Upper lobe of left lung (tissue), 6 donors: ENCODE measurements around the gene MRPL11. TPM values are rescaled to one million over a fixed set of nuclear protein-coding genes. Genes with fewer than 3 reads are reported as not detected.

Source experiments
- ATAC-seq, 2 donors: fragments of 200-7000 bp; cut with Tn5 transposase; one replicate each; pipeline ENCODE4 v1.9.1; 2022; ENCODE audit warnings: mild to moderate bottlenecking in 2 of 2, moderate library complexity in 2 of 2; ENCODE audit not compliant: low FRiP score in 2 of 2
- DNase-seq, 2 donors: peaks; one replicate each; pipeline ENCODE4 v3.0.0-alpha.2; 2019 to 2020
- H3K27ac ChIP-seq, 4 donors: fragments of 200-600 bp; sonication (generic); one replicate each; pipeline ENCODE4 v1.5.1; 2016 to 2019
- H3K27me3 ChIP-seq, 4 donors: fragments of 200-600 bp; sonication (generic); one replicate each; pipeline ENCODE4 v1.5.1; 2017 to 2019
- H3K36me3 ChIP-seq, 4 donors: fragments of 200-600 bp; sonication (generic); one replicate each; pipeline ENCODE4 v1.5.1; 2016 to 2019
- H3K4me1 ChIP-seq, 4 donors: fragments of 200-600 bp; sonication (generic); one replicate each; pipeline ENCODE4 v1.5.1; 2018 to 2019
- H3K4me3 ChIP-seq, 4 donors: fragments of 200-600 bp; sonication (generic); one replicate each; pipeline ENCODE4 v1.5.1; 2017 to 2019; ENCODE audit warnings: mild to moderate bottlenecking in 2 of 4, moderate library complexity in 1 of 4
- H3K9me3 ChIP-seq, 4 donors: fragments of 200-600 bp; sonication (generic); one replicate each; pipeline ENCODE4 v1.5.1; 2018 to 2019
- EP300 ChIP-seq, 4 donors: sonication (generic); formaldehyde crosslinking; IDR thresholded peaks; one replicate each; pipeline ENCODE4 v1.5.1; 2017; ENCODE audit warnings: antibody characterized with exemption in 4 of 4, control low read depth in 2 of 4
- POLR2A ChIP-seq, 4 donors: fragments of 450-650 bp; IDR thresholded peaks; one replicate each; pipeline ENCODE4 v1.5.1; 2016 to 2017; ENCODE audit warnings: antibody characterized with exemption in 4 of 4, mild to moderate bottlenecking in 2 of 4
- POLR2AphosphoS5 ChIP-seq, 2 donors: sonication (generic); formaldehyde crosslinking; IDR thresholded peaks; one replicate each; pipeline ENCODE4 v1.5.1; 2017; ENCODE audit warnings: antibody characterized with exemption in 2 of 2
- WGBS, 2 donors: methylation state at CpG; one replicate each; pipeline ENCODE4 v1.1.5; 2017 to 2018; 5-methylcytosine and 5-hydroxymethylcytosine counted together
- total RNA-seq, 6 donors: library from RNA; depleted of rRNA in 4 of 6; stranded (reverse); fragments of >200 nt in 4 of 6; gene quantifications; one replicate each; pipeline versions ENCODE4 v1.1.0 to v1.2.1, GENCODE V29; 2016 to 2021
- TF ChIP-seq, protein P1 (sequence below), 6 experiments: fragments of 450-650 bp in 4 of 6; fragments of 200-600 bp in 2 of 6; sonication (generic) in 2 of 6; IDR thresholded peaks; one replicate each; pipeline ENCODE4 v1.5.1; 2016 to 2019; ENCODE audit warnings: antibody characterized with exemption in 6 of 6
- donor health status: DM: no; HTN: no; CAD: no; lungs with moderate emphysema.
- donor health status: DM: no; HTN: yes; CAD: no; lungs with severe emphysema.

The MRPL11 gene
- total RNA-seq, 6 donors from 2014 or later: 25.3 to 44.8 (median 33.0) TPM

DNA sequence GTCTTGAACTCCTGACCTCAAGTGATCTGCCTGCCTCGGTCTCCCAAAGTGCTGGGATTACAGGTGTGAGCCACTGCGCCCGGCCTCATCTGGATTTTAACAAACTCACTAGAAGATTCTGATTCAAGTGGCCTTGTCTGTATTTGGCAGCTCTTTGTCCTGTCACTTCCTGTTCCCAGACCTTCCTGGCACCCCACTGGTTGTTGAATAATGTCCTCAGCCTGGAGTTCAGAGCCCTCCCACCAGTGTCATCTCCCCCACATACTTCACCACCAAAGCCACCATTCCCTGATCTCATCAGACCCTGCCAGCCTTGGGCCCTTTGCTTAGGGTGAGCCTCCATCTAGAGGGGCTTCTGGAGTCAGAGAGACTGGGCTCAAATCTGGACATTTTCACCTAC lies 31.4 kb upstream of the MRPL11 start:
- H3K4me3 ChIP-seq: no peak overlapping the region
- peaks cover 10 to 23% (median 15%) of the 10 kb centered on the region in 4 donors for H3K4me1 ChIP-seq
- DNase-seq (no peak), ATAC-seq (no peak)
- no peaks in the 10 kb centered on the region for H3K9me3 ChIP-seq
- no peaks in the 10 kb centered on the region for H3K27me3 ChIP-seq
- no peak for TF ChIP-seq POLR2A (IDR thresholded peaks at IDR 0.05)
- no peak for TF ChIP-seq POLR2AphosphoS5 (IDR thresholded peaks at IDR 0.05)
- TF ChIP-seq, protein P1, sequence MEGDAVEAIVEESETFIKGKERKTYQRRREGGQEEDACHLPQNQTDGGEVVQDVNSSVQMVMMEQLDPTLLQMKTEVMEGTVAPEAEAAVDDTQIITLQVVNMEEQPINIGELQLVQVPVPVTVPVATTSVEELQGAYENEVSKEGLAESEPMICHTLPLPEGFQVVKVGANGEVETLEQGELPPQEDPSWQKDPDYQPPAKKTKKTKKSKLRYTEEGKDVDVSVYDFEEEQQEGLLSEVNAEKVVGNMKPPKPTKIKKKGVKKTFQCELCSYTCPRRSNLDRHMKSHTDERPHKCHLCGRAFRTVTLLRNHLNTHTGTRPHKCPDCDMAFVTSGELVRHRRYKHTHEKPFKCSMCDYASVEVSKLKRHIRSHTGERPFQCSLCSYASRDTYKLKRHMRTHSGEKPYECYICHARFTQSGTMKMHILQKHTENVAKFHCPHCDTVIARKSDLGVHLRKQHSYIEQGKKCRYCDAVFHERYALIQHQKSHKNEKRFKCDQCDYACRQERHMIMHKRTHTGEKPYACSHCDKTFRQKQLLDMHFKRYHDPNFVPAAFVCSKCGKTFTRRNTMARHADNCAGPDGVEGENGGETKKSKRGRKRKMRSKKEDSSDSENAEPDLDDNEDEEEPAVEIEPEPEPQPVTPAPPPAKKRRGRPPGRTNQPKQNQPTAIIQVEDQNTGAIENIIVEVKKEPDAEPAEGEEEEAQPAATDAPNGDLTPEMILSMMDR (IDR thresholded peaks at IDR 0.05): no peak
- no peak for TF ChIP-seq EP300 (IDR thresholded peaks at IDR 0.05)
- H3K36me3 ChIP-seq: peaks cover 0 to 36% (median 23%) of the 10 kb centered on the region in 4 donors
- 84 to 94% methylated on average over 3 of the region's 3 CpGs for whole genome bisulfite sequencing, 2 donors
- H3K27ac ChIP-seq: no peak overlapping the region

DNA sequence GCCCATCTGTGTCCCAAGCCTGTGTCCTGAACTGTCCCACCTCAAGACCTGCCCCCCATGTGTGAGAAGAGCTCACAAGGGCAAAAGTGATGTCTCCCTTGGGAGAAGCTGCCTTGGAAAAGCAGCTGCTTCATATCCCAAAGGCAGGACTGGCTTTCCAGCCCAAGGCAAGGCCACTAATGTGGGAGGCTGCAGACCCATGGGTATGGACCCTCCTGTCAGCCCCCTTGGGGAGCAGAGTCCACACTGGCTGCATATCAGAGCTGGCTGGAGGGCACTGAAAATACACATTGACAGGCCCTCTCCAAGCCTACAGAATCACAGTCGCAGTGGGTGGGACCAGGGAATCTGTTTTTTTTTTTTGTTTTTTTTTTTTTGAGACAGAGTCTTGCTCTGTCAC lies 30.8 kb upstream of the MRPL11 start:
- DNase-seq: no peak
- H3K27ac ChIP-seq: no peak overlapping the region
- peaks cover 0 to 31% (median 21%) of the 10 kb centered on the region in 4 donors for H3K36me3 ChIP-seq
- 85 to 87% methylated on average over 1 of the region's 1 CpG for WGBS, 2 donors
- no peaks in the 10 kb centered on the region for H3K9me3 ChIP-seq
- no peak overlapping the region for H3K4me3 ChIP-seq
- H3K27me3 ChIP-seq: no peaks in the 10 kb centered on the region
- ATAC-seq: no peak
- TF ChIP-seq POLR2AphosphoS5 (IDR thresholded peaks at IDR 0.05) (no peak), POLR2A (IDR thresholded peaks at IDR 0.05) (no peak), EP300 (IDR thresholded peaks at IDR 0.05) (no peak)
- TF ChIP-seq, protein P1 (IDR thresholded peaks at IDR 0.05): no peak
- H3K4me1 ChIP-seq: peaks cover 10 to 23% (median 15%) of the 10 kb centered on the region in 4 donors

DNA sequence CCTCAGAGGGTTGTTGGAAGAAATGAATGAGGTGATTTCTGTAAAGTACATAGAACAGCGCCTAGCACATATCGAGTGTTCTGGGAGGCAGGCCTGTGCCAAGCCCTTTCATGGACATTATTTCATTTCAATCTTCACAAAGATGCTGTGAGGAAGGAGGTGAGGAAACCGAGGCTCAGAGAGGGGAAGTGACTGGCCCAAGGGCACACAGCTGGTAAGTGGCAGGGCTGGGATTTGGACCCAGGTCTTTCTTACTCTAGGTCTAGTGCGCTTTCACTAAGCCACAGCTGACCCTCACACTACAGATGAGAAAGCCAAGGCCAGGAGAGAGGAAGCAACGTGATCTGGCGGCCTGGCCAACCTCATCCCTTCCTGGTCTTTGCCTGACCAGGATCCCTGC lies 30.0 kb upstream of the MRPL11 start:
- peaks cover 0 to 24% (median 14%) of the 10 kb centered on the region in 4 donors for H3K36me3 ChIP-seq
- H3K4me3 ChIP-seq: no peak overlapping the region
- H3K9me3 ChIP-seq: no peaks in the 10 kb centered on the region
- peaks cover 10 to 23% (median 15%) of the 10 kb centered on the region in 4 donors for H3K4me1 ChIP-seq
- TF ChIP-seq POLR2A (IDR thresholded peaks at IDR 0.05): no peak
- TF ChIP-seq EP300 (IDR thresholded peaks at IDR 0.05): no peak
- TF ChIP-seq, protein P1 (IDR thresholded peaks at IDR 0.05): no peak
- TF ChIP-seq POLR2AphosphoS5 (IDR thresholded peaks at IDR 0.05): no peak
- H3K27me3 ChIP-seq: no peaks in the 10 kb centered on the region
- DNase-seq (no peak), ATAC-seq (no peak)
- H3K27ac ChIP-seq: no peak overlapping the region
- WGBS, 2 donors: 92 to 93% methylated on average over 6 of the region's 6 CpGs

DNA sequence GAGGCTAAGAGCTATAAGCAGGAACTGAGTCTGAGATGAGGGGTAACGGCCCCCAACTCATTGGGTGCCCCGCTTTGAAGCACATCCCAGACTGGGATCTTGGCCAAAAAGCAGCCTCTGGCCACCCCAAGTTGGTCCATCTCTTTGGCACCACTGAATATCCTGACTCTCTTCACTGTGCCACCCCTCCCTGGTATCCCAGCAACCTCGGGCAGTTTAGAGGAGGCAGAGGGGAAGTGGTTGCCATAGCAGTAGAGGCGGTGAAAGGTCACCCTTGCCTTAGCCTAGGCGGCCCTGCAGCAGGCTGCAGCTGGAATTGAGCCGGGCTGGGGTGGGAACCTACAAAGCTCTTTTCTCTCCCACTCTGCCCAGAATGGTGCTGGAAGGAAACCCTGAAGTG lies 29.1 kb upstream of the MRPL11 start:
- no peaks in the 10 kb centered on the region for H3K27me3 ChIP-seq
- WGBS, 2 donors: 27 to 35% methylated on average over 6 of the region's 6 CpGs
- peaks cover 0 to 15% (median 5%) of the 10 kb centered on the region in 4 donors for H3K36me3 ChIP-seq
- H3K9me3 ChIP-seq: no peaks in the 10 kb centered on the region
- TF ChIP-seq EP300 (IDR thresholded peaks at IDR 0.05): no peak
- TF ChIP-seq, protein P1 (IDR thresholded peaks at IDR 0.05): no peak
- TF ChIP-seq POLR2AphosphoS5 (IDR thresholded peaks at IDR 0.05): no peak
- no peak for TF ChIP-seq POLR2A (IDR thresholded peaks at IDR 0.05)
- peak overlapping the region in 3 of 4 donors; percentile 76 to 98 (median 86) for H3K4me3 ChIP-seq
- peak in 1 of 2 donors; percentile 56 for DNase-seq
- H3K27ac ChIP-seq: peak overlapping the region in 1 of 4 donors; percentile 80
- H3K4me1 ChIP-seq: peaks cover 10 to 23% (median 15%) of the 10 kb centered on the region in 4 donors
- ATAC-seq: peak; percentile 25 to 48
